ENCODE data around the gene MKRN2OS. TPM values are rescaled to one million over a fixed set of nuclear protein-coding genes. Genes with fewer than 3 reads are reported as not detected.

Gene MKRN2OS
- total RNA-seq, 3 donors from 2014 or later (not counting 1 experiment from before 2014, with no cell fraction given), result not detected

- Mint-ChIP-seq H3K27me3 (ENCODE audit: low read depth in 2 of 2) (no peaks in the 10 kb centered on the region), H3K36me3 (peaks cover 3% of the 10 kb centered on the region), H3K4me3 (no peak overlapping the region), H3K4me1 (no peaks in the 10 kb centered on the region), H3K9me3 (no peaks in the 10 kb centered on the region), H3K27ac (no peak overlapping the region)
- Histone ChIP-seq H3K27ac (ENCODE audit: low read length) (no peak overlapping the region), H3K4me1 (ENCODE audit: control insufficient read depth, insufficient read depth, low read length) (no peaks in the 10 kb centered on the region), H3K27me3 (ENCODE audit: control insufficient read depth, insufficient read depth, low read length) (no peaks in the 10 kb centered on the region), H3K4me3 (ENCODE audit: low read length) (no peak overlapping the region), H3K9me3 (ENCODE audit: control insufficient read depth, insufficient read depth, low read length) (no peaks in the 10 kb centered on the region), H3K36me3 (ENCODE audit: control insufficient read depth, insufficient read depth, low read length) (peaks cover 11% of the 10 kb centered on the region)
- 98% methylated on average over 5 of the region's 5 CpGs for WGBS (ENCODE audit: insufficient coverage)
- TF ChIP-seq CTCF (IDR thresholded peaks at IDR 0.05), result no peak
- DNase-seq (no peak), ATAC-seq (no peak)
- intact Hi-C loops (cut with micrococcal nuclease), result no loop called here
Observed at GRCh38 chr3:12508291-12508700, 37.0 kb downstream of the MKRN2OS start.

- ATAC-seq, result no peak
- H3K36me3 Mint-ChIP-seq, result peaks cover 7% of the 10 kb centered on the region
- intact Hi-C loops (cut with micrococcal nuclease), result no loop called here
Observed at GRCh38 chr3:12507591-12508281, 37.6 kb downstream of the MKRN2OS start.

GRCh38 chr3:12506201-12506709, 39.0 kb downstream of the MKRN2OS start:
- ATAC-seq, result no peak
- H3K4me3 ChIP-seq (ENCODE audit: low read length), result no peak overlapping the region
- intact Hi-C loops (cut with micrococcal nuclease), result no loop called here
- no peak overlapping the region for H3K27ac ChIP-seq (ENCODE audit: low read length)
- H3K27me3 Mint-ChIP-seq (ENCODE audit: low read depth in 2 of 2), result no peaks in the 10 kb centered on the region
- no peak overlapping the region for H3K4me3 Mint-ChIP-seq
- H3K36me3 ChIP-seq (ENCODE audit: control insufficient read depth, insufficient read depth, low read length), result peaks cover 17% of the 10 kb centered on the region
- DNase-seq, result no peak
- 93% methylated on average over 5 of the region's 5 CpGs for WGBS (ENCODE audit: insufficient coverage)
- no peaks in the 10 kb centered on the region for H3K27me3 ChIP-seq (ENCODE audit: control insufficient read depth, insufficient read depth, low read length)
- TF ChIP-seq CTCF (IDR thresholded peaks at IDR 0.05), result no peak
- H3K4me1 ChIP-seq (ENCODE audit: control insufficient read depth, insufficient read depth, low read length), result no peaks in the 10 kb centered on the region
- peaks cover 7% of the 10 kb centered on the region for H3K36me3 Mint-ChIP-seq
- H3K27ac Mint-ChIP-seq, result no peak overlapping the region
- no peaks in the 10 kb centered on the region for H3K9me3 ChIP-seq (ENCODE audit: control insufficient read depth, insufficient read depth, low read length)
- no peaks in the 10 kb centered on the region for H3K9me3 Mint-ChIP-seq
- H3K4me1 Mint-ChIP-seq, result no peaks in the 10 kb centered on the region

More at GRCh38 chr3:12507591-12508281, 37.6 kb downstream of the MKRN2OS start:
- Mint-ChIP-seq H3K27ac (no peak overlapping the region), H3K4me3 (no peak overlapping the region), H3K4me1 (no peaks in the 10 kb centered on the region), H3K9me3 (no peaks in the 10 kb centered on the region), H3K27me3 (ENCODE audit: low read depth in 2 of 2) (no peaks in the 10 kb centered on the region)
- TF ChIP-seq CTCF (IDR thresholded peaks at IDR 0.05), result no peak
- DNase-seq, result no peak
- Histone ChIP-seq H3K36me3 (ENCODE audit: control insufficient read depth, insufficient read depth, low read length) (peaks cover 15% of the 10 kb centered on the region), H3K27ac (ENCODE audit: low read length) (no peak overlapping the region), H3K4me3 (ENCODE audit: low read length) (no peak overlapping the region), H3K27me3 (ENCODE audit: control insufficient read depth, insufficient read depth, low read length) (no peaks in the 10 kb centered on the region), H3K9me3 (ENCODE audit: control insufficient read depth, insufficient read depth, low read length) (no peaks in the 10 kb centered on the region), H3K4me1 (ENCODE audit: control insufficient read depth, insufficient read depth, low read length) (no peaks in the 10 kb centered on the region)
- 98% methylated on average over 8 of the region's 8 CpGs for WGBS (ENCODE audit: insufficient coverage)

Measured in natural killer cell (primary cell).